RWPE2 (cell line): ENCODE data around the gene RIN2.

ENCODE experiments used
- ATAC-seq: fragments of 200-7000 bp; cut with Tn5 transposase; 3 replicates; pipeline ENCODE4 v1.9.1; 2021; ENCODE audit warnings: low read depth
- DNase-seq: peaks from one replicate; pipeline ENCODE4 v3.0.0-alpha.2; 2020; ENCODE audit warnings: low spot score
- H3K27ac ChIP-seq: fragments of 450-650 bp; 2 replicates; pipeline ENCODE4 v1.5.1; 2017; ENCODE audit warnings: mild to moderate bottlenecking; ENCODE audit not compliant: poor library complexity, severe bottlenecking
- H3K27me3 ChIP-seq: fragments of 250-450 bp; sonication (Bioruptor Pico); 2 replicates; pipeline ENCODE4 v1.5.1; 2021; ENCODE audit warnings: mild to moderate bottlenecking, moderate library complexity; ENCODE audit not compliant: insufficient read depth, poor library complexity, severe bottlenecking
- H3K36me3 ChIP-seq: fragments of 250-450 bp; sonication (Bioruptor Pico); 2 replicates; pipeline ENCODE4 v1.5.1; 2020; ENCODE audit warnings: low read depth, mild to moderate bottlenecking, moderate library complexity
- H3K4me1 ChIP-seq: fragments of 250-450 bp; sonication (Bioruptor Pico); 2 replicates; pipeline ENCODE4 v1.5.1; 2021; ENCODE audit warnings: mild to moderate bottlenecking, moderate library complexity; ENCODE audit not compliant: insufficient read depth, poor library complexity, severe bottlenecking
- H3K4me3 ChIP-seq: fragments of 250-450 bp; sonication (Bioruptor Pico); 2 replicates; pipeline ENCODE4 v1.5.1; 2021; ENCODE audit warnings: mild to moderate bottlenecking, moderate library complexity; ENCODE audit not compliant: severe bottlenecking
- H3K9me3 ChIP-seq: fragments of 250-450 bp; sonication (Bioruptor Pico); 2 replicates; pipeline ENCODE4 v1.5.1; 2021; ENCODE audit warnings: mild to moderate bottlenecking, moderate library complexity; ENCODE audit not compliant: severe bottlenecking
- CTCF ChIP-seq: fragments of 450-650 bp; IDR thresholded peaks from one replicate; pipeline ENCODE4 v1.5.1; 2017; ENCODE audit warnings: mild to moderate bottlenecking, moderate library complexity; ENCODE audit not compliant: poor library complexity, severe bottlenecking

Gene RIN2

DNA sequence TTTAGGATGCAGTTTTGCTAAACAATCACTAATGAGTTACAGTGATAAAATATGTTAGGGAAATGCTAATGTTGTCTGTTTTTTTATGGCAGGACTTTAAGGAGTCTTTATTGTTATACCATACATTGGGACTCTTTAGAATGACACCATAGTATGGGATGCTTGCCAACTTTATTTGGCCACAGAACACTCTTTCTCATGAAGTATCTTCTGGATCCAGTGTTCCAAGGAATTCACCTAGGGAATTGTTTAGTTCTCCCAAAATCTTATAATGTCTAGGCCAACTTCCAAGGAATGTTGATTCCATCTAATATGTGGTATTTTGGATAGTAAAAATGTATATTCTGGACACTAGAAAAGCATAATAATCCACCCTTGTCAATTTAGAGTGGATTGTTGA, 3.3 kb downstream of the RIN2 start:
- H3K36me3 ChIP-seq, result no peaks in the 10 kb centered on the region
- TF ChIP-seq CTCF, result no peak
- no peak overlapping the region for H3K4me3 ChIP-seq
- H3K27me3 ChIP-seq, result no peaks in the 10 kb centered on the region
- ATAC-seq, result no peak
- no peak for DNase-seq
- no peak overlapping the region for H3K27ac ChIP-seq
- H3K9me3 ChIP-seq, result no peaks in the 10 kb centered on the region
- H3K4me1 ChIP-seq, result peaks cover 14% of the 10 kb centered on the region

DNA sequence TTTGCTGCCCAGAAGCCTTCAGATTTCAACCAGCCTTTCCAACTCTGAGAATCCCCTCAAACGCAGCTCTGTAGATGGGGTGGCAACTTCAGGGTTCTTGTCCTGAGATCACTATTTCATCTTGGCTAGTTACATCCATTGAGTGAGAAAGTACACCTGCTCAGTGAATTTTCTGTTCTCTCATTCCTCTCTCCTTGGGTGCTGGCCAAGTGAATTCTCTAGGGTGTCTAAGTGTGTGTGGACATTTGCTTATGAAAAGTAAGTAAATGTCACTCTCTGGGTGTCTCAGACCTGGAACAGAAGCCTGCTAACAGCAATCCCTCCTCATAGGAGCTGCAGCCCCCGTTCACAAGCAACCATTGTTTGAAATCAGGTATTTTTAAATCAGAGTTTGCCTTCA, 3.8 kb downstream of the RIN2 start:
- H3K4me1 ChIP-seq, result peaks cover 10% of the 10 kb centered on the region
- no peaks in the 10 kb centered on the region for H3K27me3 ChIP-seq
- no peak for TF ChIP-seq CTCF
- no peak overlapping the region for H3K27ac ChIP-seq
- H3K36me3 ChIP-seq, result no peaks in the 10 kb centered on the region
- no peaks in the 10 kb centered on the region for H3K9me3 ChIP-seq
- H3K4me3 ChIP-seq, result no peak overlapping the region
- DNase-seq (no peak), ATAC-seq (no peak)

- no peaks in the 10 kb centered on the region for H3K27me3 ChIP-seq
- ATAC-seq, result no peak
- peaks cover 10% of the 10 kb centered on the region for H3K4me1 ChIP-seq
- no peak for TF ChIP-seq CTCF
- H3K9me3 ChIP-seq, result no peaks in the 10 kb centered on the region
- no peak overlapping the region for H3K4me3 ChIP-seq
- no peaks in the 10 kb centered on the region for H3K36me3 ChIP-seq
- no peak overlapping the region for H3K27ac ChIP-seq
- DNase-seq, result no peak
Measured at GRCh38 chr20:19764207-19764606, 6.1 kb downstream of the RIN2 start.

DNA sequence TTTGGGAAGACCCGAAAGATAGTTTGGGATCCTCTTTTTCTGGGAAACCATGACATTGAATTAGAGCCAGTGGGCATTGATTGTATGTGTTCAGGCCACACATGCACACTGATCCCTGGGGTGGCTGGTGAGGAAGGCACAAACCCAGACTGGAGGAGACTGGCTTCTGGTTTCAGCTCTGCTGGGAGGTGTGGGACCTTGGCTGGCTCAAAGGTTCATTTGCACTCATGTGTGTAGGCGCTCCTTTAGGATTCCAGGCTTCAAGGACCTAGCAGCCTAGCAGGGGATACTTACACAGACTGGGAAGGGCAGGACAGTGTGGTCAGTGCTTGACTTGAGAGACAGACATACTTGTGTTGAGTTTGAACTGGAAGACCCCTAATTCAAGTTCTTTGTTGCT, 7.2 kb downstream of the RIN2 start:
- DNase-seq, result no peak
- Histone ChIP-seq H3K36me3 (no peaks in the 10 kb centered on the region), H3K4me3 (no peak overlapping the region), H3K4me1 (peaks cover 5% of the 10 kb centered on the region), H3K27me3 (no peaks in the 10 kb centered on the region), H3K27ac (no peak overlapping the region), H3K9me3 (no peaks in the 10 kb centered on the region)
- no peak for ATAC-seq
- TF ChIP-seq CTCF, result no peak

DNA sequence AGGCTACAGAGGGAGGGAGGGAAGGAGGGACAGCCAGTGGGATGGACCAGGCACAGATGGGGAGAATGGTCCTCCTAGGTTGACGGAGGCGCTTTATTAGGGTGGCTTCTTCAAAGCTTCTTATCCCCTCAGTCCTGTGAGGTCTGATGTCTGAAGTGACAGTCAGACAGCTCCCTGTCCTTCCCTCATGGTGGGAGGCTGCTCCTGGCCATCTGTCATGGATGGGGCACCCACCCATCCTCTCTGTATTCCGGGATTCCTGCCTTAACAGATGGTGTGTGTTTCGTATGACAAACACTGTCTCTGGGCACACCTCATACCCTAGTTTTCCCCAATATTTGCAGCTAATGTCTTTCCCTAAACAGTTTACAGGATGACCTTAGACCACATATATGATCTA, 7.9 kb downstream of the RIN2 start:
- H3K27me3 ChIP-seq, result no peaks in the 10 kb centered on the region
- no peaks in the 10 kb centered on the region for H3K36me3 ChIP-seq
- H3K9me3 ChIP-seq, result no peaks in the 10 kb centered on the region
- peaks cover 5% of the 10 kb centered on the region for H3K4me1 ChIP-seq
- ATAC-seq, result no peak
- H3K27ac ChIP-seq, result no peak overlapping the region
- no peak for TF ChIP-seq CTCF
- no peak for DNase-seq
- no peak overlapping the region for H3K4me3 ChIP-seq
